Nephron progenitor cell (in vitro differentiated cells): ENCODE data around the gene MXRA5.
"Not testable (repeated sequence)": the region's sequence is repeated elsewhere in the genome, so short reads cannot be mapped to it uniquely, and the experiment has no call there.

Experiments
- DNase-seq: peaks from one replicate; pipeline ENCODE4 v3.0.0; 2021
- H3K27ac Mint-ChIP-seq: 2 replicates; pipeline ENCODE4 v1.8.0; 2021; ENCODE audit warnings: mild to moderate bottlenecking, moderate library complexity, mixed read lengths
- H3K27me3 Mint-ChIP-seq: 2 replicates; pipeline ENCODE4 v1.8.0; 2021; ENCODE audit warnings: mild to moderate bottlenecking, low read depth, mixed read lengths; ENCODE audit not compliant: poor library complexity
- H3K36me3 Mint-ChIP-seq: 2 replicates; pipeline ENCODE4 v1.8.0; 2021; ENCODE audit warnings: low read depth, mixed read lengths
- H3K4me1 Mint-ChIP-seq: 2 replicates; pipeline ENCODE4 v1.8.0; 2021; ENCODE audit warnings: mixed read lengths
- H3K4me3 Mint-ChIP-seq: 2 replicates; pipeline ENCODE4 v1.8.0; 2021; ENCODE audit warnings: mild to moderate bottlenecking, moderate library complexity, mixed read lengths
- H3K9me3 Mint-ChIP-seq: 2 replicates; pipeline ENCODE4 v1.8.0; 2021; ENCODE audit warnings: mild to moderate bottlenecking, moderate library complexity, mixed read lengths
- TF ChIP-seq, protein P1 (sequence below): fragments of 200-600 bp; sonication (generic); IDR thresholded peaks from 2 replicates; pipeline ENCODE4 v1.5.0; 2021; ENCODE audit warnings: antibody characterized with exemption

The MXRA5 gene

DNA sequence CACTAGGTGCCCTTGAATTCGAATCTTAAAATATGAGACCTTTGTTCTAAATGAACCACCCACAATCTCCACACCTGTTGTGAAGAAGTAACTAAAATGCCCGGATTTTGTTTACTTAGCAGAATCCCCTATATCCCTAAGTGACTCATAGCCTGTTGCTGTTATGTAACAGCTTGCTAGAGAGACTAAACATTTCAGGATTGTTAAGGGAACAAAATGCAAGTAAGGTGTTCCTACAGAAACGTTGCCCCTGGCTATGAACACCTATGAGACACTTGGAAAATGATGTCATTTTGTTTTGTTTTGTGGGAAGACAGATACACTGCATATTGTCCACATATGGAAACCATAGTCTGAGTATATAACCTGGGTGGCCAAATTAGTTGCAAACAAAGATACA is 24.2 kb upstream of the MXRA5 start:
- Mint-ChIP-seq H3K27ac (no peak overlapping the region), H3K36me3 (no peaks in the 10 kb centered on the region), H3K4me3 (no peak overlapping the region), H3K4me1 (no peaks in the 10 kb centered on the region), H3K9me3 (peaks cover 11% of the 10 kb centered on the region), H3K27me3 (no peaks in the 10 kb centered on the region)
- no peak for DNase-seq
- TF ChIP-seq, protein P1, sequence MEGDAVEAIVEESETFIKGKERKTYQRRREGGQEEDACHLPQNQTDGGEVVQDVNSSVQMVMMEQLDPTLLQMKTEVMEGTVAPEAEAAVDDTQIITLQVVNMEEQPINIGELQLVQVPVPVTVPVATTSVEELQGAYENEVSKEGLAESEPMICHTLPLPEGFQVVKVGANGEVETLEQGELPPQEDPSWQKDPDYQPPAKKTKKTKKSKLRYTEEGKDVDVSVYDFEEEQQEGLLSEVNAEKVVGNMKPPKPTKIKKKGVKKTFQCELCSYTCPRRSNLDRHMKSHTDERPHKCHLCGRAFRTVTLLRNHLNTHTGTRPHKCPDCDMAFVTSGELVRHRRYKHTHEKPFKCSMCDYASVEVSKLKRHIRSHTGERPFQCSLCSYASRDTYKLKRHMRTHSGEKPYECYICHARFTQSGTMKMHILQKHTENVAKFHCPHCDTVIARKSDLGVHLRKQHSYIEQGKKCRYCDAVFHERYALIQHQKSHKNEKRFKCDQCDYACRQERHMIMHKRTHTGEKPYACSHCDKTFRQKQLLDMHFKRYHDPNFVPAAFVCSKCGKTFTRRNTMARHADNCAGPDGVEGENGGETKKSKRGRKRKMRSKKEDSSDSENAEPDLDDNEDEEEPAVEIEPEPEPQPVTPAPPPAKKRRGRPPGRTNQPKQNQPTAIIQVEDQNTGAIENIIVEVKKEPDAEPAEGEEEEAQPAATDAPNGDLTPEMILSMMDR: no peak

DNA sequence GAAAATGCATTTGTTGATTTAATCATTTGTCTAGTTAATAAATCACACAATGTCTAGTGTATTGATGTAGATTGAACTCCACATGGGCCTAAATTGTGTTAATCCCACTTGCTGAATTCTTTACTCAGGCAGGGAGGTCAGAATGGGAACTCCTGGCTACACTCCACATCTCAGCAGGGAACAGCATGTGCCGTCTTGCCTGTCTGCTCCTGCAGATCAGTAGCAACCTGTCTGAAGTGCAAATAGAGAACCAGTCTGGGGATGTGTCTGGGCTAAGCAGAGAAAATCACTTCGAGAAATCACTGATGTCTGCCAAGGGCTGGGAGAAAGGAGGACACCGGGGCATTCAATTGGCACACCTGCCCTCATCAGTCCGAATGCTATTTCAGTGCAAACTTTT is 16.5 kb upstream of the MXRA5 start:
- Mint-ChIP-seq H3K27me3 (peaks cover 2% of the 10 kb centered on the region), H3K4me3 (no peak overlapping the region), H3K36me3 (no peaks in the 10 kb centered on the region), H3K27ac (no peak overlapping the region), H3K4me1 (peaks cover 17% of the 10 kb centered on the region), H3K9me3 (peaks cover 6% of the 10 kb centered on the region)
- DNase-seq: no peak
- TF ChIP-seq, protein P1: no peak

DNA sequence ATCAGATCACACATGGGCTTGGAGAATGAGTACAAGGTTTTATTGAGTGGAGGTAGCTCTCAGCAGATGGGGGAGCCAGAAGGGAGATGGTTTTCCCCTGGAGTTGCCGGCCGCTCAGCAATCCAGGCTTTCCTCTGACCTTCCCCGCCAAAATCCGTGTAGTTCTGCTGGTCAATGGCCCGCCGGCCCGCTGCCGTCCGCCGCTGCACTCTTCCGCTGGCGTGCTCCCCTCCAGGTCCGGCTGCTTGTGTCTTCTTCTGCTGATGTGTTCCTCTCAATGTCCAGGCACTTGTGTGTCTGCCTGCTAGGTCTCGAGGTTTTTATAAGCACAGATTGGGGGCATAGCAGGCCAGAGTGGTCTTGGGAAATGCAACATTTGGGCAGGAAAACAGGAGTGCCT is 14.4 kb upstream of the MXRA5 start:
- Mint-ChIP-seq H3K9me3 (peaks cover 17% of the 10 kb centered on the region), H3K4me1 (peaks cover 17% of the 10 kb centered on the region), H3K4me3 (no peak overlapping the region), H3K27ac (no peak overlapping the region), H3K36me3 (no peaks in the 10 kb centered on the region), H3K27me3 (peaks cover 2% of the 10 kb centered on the region)
- TF ChIP-seq, protein P1: no peak
- DNase-seq: no peak

DNA sequence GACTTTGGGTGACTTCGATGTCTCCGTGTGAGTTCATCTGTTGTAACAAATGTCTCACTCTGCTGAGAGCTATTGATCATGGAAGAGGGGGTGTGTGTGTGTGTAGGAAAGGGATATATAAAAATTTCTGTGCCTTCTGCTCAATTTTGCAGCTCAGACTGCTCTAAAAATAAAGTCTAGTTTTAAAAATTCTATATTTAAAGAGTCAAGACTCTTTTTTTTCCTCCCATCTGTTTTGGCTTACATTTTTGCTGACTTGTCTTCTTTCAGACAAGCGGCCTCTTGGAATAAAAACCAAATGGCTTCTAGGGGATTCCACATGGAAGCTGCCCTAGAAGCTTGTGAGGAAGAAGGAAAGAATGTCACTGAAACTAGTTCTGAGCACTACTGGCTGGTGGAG is 6.3 kb upstream of the MXRA5 start:
- H3K4me3 Mint-ChIP-seq, DNase-seq: not testable (repeated sequence)
- peaks cover 14% of the 10 kb centered on the region for H3K36me3 Mint-ChIP-seq

DNA sequence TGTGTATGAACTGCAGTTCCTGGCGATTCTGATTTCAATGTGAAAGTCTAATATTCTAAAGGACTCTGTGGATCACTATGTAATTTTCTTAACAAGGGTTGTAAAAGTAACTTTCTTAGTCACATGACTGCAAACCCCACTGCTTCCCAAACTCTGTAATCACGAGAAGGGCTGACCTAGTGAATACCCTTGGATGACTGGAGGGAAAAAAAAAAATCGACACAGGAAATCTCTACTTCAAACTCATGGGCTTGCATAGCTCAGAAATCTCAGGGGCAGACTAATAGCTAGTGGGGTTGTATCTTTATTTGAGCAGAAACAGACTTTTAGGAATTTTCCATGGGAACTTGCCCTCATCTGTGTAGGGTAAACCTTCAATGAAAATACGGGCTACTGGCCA is 4.8 kb upstream of the MXRA5 start:
- H3K36me3 Mint-ChIP-seq: peaks cover 14% of the 10 kb centered on the region
- H3K27me3 Mint-ChIP-seq: peaks cover 41% of the 10 kb centered on the region
- no peak overlapping the region for H3K27ac Mint-ChIP-seq
- no peak overlapping the region for H3K4me3 Mint-ChIP-seq
- peaks cover 22% of the 10 kb centered on the region for H3K9me3 Mint-ChIP-seq
- TF ChIP-seq, protein P1: no peak
- peaks cover 9% of the 10 kb centered on the region for H3K4me1 Mint-ChIP-seq
- no peak for DNase-seq

More for the DNA sequence above, 6.3 kb upstream of the MXRA5 start:
- Mint-ChIP-seq H3K27me3 (peaks cover 31% of the 10 kb centered on the region), H3K9me3 (peaks cover 31% of the 10 kb centered on the region)
- H3K27ac Mint-ChIP-seq, H3K4me1 Mint-ChIP-seq: not testable (repeated sequence)

DNA sequence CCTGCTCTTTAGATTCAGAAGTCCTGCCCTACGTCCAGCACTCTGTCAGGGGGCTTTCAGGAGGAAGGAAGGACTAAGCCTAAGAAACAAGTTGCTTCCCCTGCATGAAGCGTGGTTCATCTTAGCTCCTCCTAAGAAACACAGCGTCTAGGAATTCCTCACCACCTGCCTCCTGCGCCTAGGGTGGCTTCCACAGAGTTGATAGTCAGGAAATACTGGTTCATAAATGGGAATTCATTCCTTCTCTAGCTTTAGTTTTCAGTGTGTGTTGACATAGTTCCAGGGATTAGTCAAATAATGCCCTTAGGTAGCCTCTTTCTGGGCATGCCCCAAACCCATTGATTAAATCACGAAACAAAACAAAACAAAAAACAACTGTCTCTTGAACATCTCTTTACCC is 1.7 kb upstream of the MXRA5 start:
- Mint-ChIP-seq H3K9me3 (peaks cover 15% of the 10 kb centered on the region), H3K27me3 (peaks cover 64% of the 10 kb centered on the region), H3K36me3 (peaks cover 13% of the 10 kb centered on the region), H3K27ac (no peak overlapping the region), H3K4me3 (no peak overlapping the region), H3K4me1 (peaks cover 29% of the 10 kb centered on the region)
- DNase-seq: no peak
- TF ChIP-seq, protein P1: no peak
